ENCODE measurements around the gene TMEM116. TPM values are rescaled to one million over a fixed set of nuclear protein-coding genes. Genes with fewer than 3 reads are reported as not detected.

The TMEM116 gene
- total RNA-seq, 2 experiments from 2014 or later = 9.0 to 13.1 TPM

- no peak overlapping the region for H3K27ac ChIP-seq (ENCODE audit: low read depth, low read length, poor library complexity, severe bottlenecking)
- no peaks in the 10 kb centered on the region for H3K9me3 ChIP-seq (ENCODE audit: low read length)
- no TSS peak for BruUV-seq (replicated peaks)
- CTCF ChIA-PET (ENCODE audit: unreplicated experiment) = no interaction called here
- TF ChIP-seq, protein P1, sequence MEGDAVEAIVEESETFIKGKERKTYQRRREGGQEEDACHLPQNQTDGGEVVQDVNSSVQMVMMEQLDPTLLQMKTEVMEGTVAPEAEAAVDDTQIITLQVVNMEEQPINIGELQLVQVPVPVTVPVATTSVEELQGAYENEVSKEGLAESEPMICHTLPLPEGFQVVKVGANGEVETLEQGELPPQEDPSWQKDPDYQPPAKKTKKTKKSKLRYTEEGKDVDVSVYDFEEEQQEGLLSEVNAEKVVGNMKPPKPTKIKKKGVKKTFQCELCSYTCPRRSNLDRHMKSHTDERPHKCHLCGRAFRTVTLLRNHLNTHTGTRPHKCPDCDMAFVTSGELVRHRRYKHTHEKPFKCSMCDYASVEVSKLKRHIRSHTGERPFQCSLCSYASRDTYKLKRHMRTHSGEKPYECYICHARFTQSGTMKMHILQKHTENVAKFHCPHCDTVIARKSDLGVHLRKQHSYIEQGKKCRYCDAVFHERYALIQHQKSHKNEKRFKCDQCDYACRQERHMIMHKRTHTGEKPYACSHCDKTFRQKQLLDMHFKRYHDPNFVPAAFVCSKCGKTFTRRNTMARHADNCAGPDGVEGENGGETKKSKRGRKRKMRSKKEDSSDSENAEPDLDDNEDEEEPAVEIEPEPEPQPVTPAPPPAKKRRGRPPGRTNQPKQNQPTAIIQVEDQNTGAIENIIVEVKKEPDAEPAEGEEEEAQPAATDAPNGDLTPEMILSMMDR (conservative IDR thresholded peaks at IDR 0.05; ENCODE audit: low read length) = no peak
- TF ChIP-seq EZH2phosphoT487 (IDR thresholded peaks at IDR 0.05; ENCODE audit: borderline replicate concordance, low read depth, low read length) = no peak
- no peaks in the 10 kb centered on the region for H3K4me1 ChIP-seq (ENCODE audit: insufficient read depth, low read length, poor library complexity, severe bottlenecking)
- POLR2A ChIA-PET = interaction anchor here (1.0 kb wide), 1 partner anchor 232 kb away, joined by 3 read pairs; no protein-coding TSS in a partner anchor
- no peaks in the 10 kb centered on the region for H3K36me3 ChIP-seq (ENCODE audit: insufficient read depth, low read length)
- no peak overlapping the region for H3K4me2 ChIP-seq (ENCODE audit: low read length)
- no peaks in the 10 kb centered on the region for H4K20me1 ChIP-seq (ENCODE audit: insufficient read depth, low read length)
- intact Hi-C loops (cut with micrococcal nuclease; ENCODE audit: unreplicated experiment) = no loop called here
- no peak overlapping the region for H3K4me3 ChIP-seq (ENCODE audit: low read depth, low read length, poor library complexity, severe bottlenecking)
- no peaks in the 10 kb centered on the region for H3K9me2 ChIP-seq (ENCODE audit: insufficient read depth, low read length)
- H3K79me2 ChIP-seq (ENCODE audit: insufficient read depth, low read depth, low read length) = no peaks in the 10 kb centered on the region
- no peak overlapping the region for H2AFZ ChIP-seq (ENCODE audit: low read length)
- DNase-seq (ENCODE audit: low spot score) = no peak
These were observed 76.1 kb downstream of the TMEM116 start for GRCh38 chr12:111936869-111937268.

- no peaks in the 10 kb centered on the region for H3K9me3 ChIP-seq (ENCODE audit: low read length)
- CTCF ChIA-PET (ENCODE audit: unreplicated experiment) = no interaction called here
These were observed 80.7 kb downstream of the TMEM116 start for GRCh38 chr12:111932241-111932640.

DNA sequence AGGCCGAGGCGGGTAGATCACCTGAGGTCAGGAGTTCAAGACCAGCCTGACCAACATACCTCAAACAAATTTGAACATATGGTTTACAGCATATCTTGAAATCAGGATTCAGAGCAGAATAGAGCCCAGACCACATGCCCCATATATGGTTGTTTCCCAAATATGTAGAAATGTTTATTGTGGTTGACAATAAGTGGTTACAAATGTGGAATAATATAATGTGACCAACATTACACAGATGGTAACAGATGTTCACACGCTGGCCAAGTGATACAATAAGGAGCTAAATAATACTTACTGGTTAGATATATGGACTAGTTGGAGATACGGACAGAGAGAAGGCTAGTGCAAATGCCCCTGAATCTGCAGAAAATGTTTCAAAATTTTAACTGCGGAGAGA, 85.6 kb downstream of the TMEM116 start:
- no peak for DNase-seq (ENCODE audit: low spot score)
- no peaks in the 10 kb centered on the region for H3K9me2 ChIP-seq (ENCODE audit: insufficient read depth, low read length)
- BruUV-seq (replicated peaks) = no TSS peak
- no peaks in the 10 kb centered on the region for H3K36me3 ChIP-seq (ENCODE audit: insufficient read depth, low read length)
- ChIA-PET CTCF (ENCODE audit: unreplicated experiment) (no interaction called here), POLR2A (no interaction called here)
- H3K4me1 ChIP-seq (ENCODE audit: insufficient read depth, low read length, poor library complexity, severe bottlenecking) = no peaks in the 10 kb centered on the region
- TF ChIP-seq, protein P1 (conservative IDR thresholded peaks at IDR 0.05; ENCODE audit: low read length) = no peak
- TF ChIP-seq EZH2phosphoT487 (IDR thresholded peaks at IDR 0.05; ENCODE audit: borderline replicate concordance, low read depth, low read length) = no peak
- intact Hi-C loops (cut with micrococcal nuclease; ENCODE audit: unreplicated experiment) = no loop called here
- no peak overlapping the region for H3K4me2 ChIP-seq (ENCODE audit: low read length)
- H4K20me1 ChIP-seq (ENCODE audit: insufficient read depth, low read length) = no peaks in the 10 kb centered on the region
- H3K9me3 ChIP-seq (ENCODE audit: low read length) = no peaks in the 10 kb centered on the region
- H3K27ac ChIP-seq (ENCODE audit: low read depth, low read length, poor library complexity, severe bottlenecking) = no peak overlapping the region
- no peak overlapping the region for H3K4me3 ChIP-seq (ENCODE audit: low read depth, low read length, poor library complexity, severe bottlenecking)
- H2AFZ ChIP-seq (ENCODE audit: low read length) = no peak overlapping the region
- H3K79me2 ChIP-seq (ENCODE audit: insufficient read depth, low read depth, low read length) = no peaks in the 10 kb centered on the region

More at GRCh38 chr12:111932241-111932640, 80.7 kb downstream of the TMEM116 start:
- intact Hi-C loops (cut with micrococcal nuclease; ENCODE audit: unreplicated experiment) = no loop called here
- no peak overlapping the region for H3K4me2 ChIP-seq (ENCODE audit: low read length)
- DNase-seq (ENCODE audit: low spot score) = no peak
- H3K79me2 ChIP-seq (ENCODE audit: insufficient read depth, low read depth, low read length) = no peaks in the 10 kb centered on the region
- no peak overlapping the region for H2AFZ ChIP-seq (ENCODE audit: low read length)
- no peaks in the 10 kb centered on the region for H4K20me1 ChIP-seq (ENCODE audit: insufficient read depth, low read length)
- no peak overlapping the region for H3K27ac ChIP-seq (ENCODE audit: low read depth, low read length, poor library complexity, severe bottlenecking)
- H3K4me3 ChIP-seq (ENCODE audit: low read depth, low read length, poor library complexity, severe bottlenecking) = no peak overlapping the region
- POLR2A ChIA-PET = interaction anchor here (0.7 kb wide), 1 partner anchor 625 kb away, joined by 5 read pairs; no protein-coding TSS in a partner anchor
- TF ChIP-seq, protein P1 (conservative IDR thresholded peaks at IDR 0.05; ENCODE audit: low read length) = no peak
- no peak for TF ChIP-seq EZH2phosphoT487 (IDR thresholded peaks at IDR 0.05; ENCODE audit: borderline replicate concordance, low read depth, low read length)
- no peaks in the 10 kb centered on the region for H3K9me2 ChIP-seq (ENCODE audit: insufficient read depth, low read length)
- no TSS peak for BruUV-seq (replicated peaks)
- no peaks in the 10 kb centered on the region for H3K36me3 ChIP-seq (ENCODE audit: insufficient read depth, low read length)
- H3K4me1 ChIP-seq (ENCODE audit: insufficient read depth, low read length, poor library complexity, severe bottlenecking) = no peaks in the 10 kb centered on the region

Measured in OCI-LY7 (cell line).